Measurements from ENCODE around the gene NAV2. TPM values are rescaled to one million over a fixed set of nuclear protein-coding genes. Genes with fewer than 3 reads are reported as not detected.
A peak's percentile ranks its signal among the peaks of the same experiment; 100 is the strongest.

The NAV2 gene
- total RNA-seq, 1 donor from 2014 or later: 11.1 TPM

DNA sequence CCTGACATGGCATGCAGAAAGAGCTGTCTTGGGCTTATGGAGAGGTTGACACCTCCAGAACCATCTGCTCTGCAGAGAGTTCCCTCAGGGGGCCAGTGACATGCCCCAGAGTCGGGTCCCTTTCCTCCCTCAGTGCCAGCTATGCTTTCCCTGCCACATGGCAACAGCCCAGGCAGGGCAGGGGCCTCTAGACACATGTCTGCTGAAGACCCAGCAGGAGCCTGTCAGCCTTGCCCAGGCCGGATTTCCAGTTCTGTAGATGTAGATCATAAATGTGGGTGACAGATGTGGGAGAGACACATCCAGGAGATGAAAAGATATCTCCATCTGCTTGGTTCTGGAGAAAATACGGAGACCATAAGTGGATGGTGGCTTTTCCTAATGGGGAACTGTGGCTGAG is 25.5 kb downstream of the NAV2 start:
- TF ChIP-seq, protein P1, sequence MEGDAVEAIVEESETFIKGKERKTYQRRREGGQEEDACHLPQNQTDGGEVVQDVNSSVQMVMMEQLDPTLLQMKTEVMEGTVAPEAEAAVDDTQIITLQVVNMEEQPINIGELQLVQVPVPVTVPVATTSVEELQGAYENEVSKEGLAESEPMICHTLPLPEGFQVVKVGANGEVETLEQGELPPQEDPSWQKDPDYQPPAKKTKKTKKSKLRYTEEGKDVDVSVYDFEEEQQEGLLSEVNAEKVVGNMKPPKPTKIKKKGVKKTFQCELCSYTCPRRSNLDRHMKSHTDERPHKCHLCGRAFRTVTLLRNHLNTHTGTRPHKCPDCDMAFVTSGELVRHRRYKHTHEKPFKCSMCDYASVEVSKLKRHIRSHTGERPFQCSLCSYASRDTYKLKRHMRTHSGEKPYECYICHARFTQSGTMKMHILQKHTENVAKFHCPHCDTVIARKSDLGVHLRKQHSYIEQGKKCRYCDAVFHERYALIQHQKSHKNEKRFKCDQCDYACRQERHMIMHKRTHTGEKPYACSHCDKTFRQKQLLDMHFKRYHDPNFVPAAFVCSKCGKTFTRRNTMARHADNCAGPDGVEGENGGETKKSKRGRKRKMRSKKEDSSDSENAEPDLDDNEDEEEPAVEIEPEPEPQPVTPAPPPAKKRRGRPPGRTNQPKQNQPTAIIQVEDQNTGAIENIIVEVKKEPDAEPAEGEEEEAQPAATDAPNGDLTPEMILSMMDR (IDR thresholded peaks at IDR 0.05; ENCODE audit: insufficient read depth, low read length, severe bottlenecking): no peak
- H3K4me3 ChIP-seq (ENCODE audit: low read depth, low read length): no peak overlapping the region
- DNase-seq (ENCODE audit: low read depth) (no peak), FAIRE-seq (peak; percentile 7)
- no peaks in the 10 kb centered on the region for H3K27me3 ChIP-seq (ENCODE audit: control insufficient read depth, insufficient read depth, low read length)
- no peaks in the 10 kb centered on the region for H3K36me3 ChIP-seq (ENCODE audit: control insufficient read depth, insufficient read depth, low read length)

DNA sequence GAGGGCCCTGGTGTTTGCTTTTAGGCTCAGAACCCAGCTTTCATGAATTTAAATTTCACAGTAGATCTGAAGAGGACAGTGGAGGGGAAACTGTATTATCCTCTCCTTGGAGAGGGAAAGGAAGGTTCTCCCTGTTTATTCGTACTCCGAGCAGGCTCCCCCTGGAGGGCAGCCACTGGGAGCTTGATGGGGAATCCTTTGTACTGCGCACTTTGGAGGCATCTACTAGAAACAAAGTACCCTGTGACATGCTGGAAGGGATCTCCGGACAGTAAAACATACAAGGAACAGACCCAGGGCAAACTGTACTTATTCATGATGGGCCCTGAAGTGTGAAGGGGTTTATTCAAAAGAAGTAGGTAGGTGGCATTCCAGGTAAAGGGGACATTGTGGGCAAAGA is 27.2 kb downstream of the NAV2 start:
- Histone ChIP-seq H3K4me3 (ENCODE audit: low read depth, low read length) (no peak overlapping the region), H3K36me3 (ENCODE audit: control insufficient read depth, insufficient read depth, low read length) (no peaks in the 10 kb centered on the region), H3K27me3 (ENCODE audit: control insufficient read depth, insufficient read depth, low read length) (no peaks in the 10 kb centered on the region)
- TF ChIP-seq, protein P1 (IDR thresholded peaks at IDR 0.05; ENCODE audit: insufficient read depth, low read length, severe bottlenecking): no peak
- peak; percentile 28 for FAIRE-seq
- DNase-seq (ENCODE audit: low read depth): no peak

DNA sequence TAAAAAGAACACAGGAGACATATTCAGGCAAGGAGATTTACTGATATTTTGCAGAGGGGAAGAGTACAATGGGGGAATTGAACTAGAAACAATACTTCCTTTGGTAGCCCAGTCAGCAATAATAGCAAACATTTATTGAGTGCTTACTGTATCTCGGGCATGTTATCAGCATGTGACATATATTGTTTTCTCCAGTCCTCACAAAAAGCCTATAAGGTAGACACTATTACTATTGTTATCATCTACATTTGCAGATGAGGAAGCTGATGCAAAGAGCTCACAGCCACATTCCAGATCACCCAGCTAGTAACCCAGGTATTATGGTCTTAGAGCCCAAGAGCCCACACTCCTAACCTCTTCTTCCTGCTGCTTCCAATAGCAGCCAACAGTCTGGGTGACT is 27.9 kb downstream of the NAV2 start:
- TF ChIP-seq, protein P1 (IDR thresholded peaks at IDR 0.05; ENCODE audit: insufficient read depth, low read length, severe bottlenecking): no peak
- Histone ChIP-seq H3K27me3 (ENCODE audit: control insufficient read depth, insufficient read depth, low read length) (no peaks in the 10 kb centered on the region), H3K4me3 (ENCODE audit: low read depth, low read length) (no peak overlapping the region), H3K36me3 (ENCODE audit: control insufficient read depth, insufficient read depth, low read length) (no peaks in the 10 kb centered on the region)
- DNase-seq (ENCODE audit: low read depth) (no peak), FAIRE-seq (no peak)

DNA sequence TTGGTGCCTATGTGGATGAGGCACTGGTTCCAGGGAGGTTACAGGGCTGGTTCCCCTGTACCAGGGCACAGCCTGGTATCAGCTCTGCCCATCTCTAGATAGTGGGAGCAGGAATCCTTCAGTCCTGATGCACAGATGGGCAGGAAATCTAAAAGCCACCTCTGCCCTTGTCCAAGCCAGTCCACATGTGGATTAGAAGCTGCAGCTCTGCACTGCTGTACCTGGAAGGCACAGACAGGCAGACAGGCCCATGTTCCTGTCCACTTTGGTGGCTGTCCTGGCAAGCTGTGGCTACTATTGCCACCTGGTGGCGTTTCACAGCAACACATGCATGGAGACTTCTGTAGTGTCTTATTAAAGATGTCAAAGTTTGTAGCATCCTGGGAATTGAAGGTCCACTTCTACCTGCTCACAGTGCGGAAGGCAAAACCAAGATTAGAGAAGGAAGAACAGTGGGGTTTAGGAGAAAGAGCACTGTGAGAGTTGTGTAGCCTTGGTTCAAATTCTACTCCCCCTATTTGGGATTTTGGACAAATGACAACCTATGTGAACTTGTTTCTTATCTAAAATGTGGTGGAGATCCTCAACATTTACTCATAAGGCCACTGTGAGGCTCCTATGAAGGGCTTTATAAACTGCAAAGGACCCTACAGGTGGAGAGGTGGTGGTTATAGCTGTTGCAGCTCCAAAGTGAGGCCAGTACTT is 30.1 kb downstream of the NAV2 start:
- DNase-seq (ENCODE audit: low read depth) (peak; percentile 68), FAIRE-seq (peak; percentile 83)
- H3K4me3 ChIP-seq (ENCODE audit: low read depth, low read length): no peak overlapping the region
- no peaks in the 10 kb centered on the region for H3K36me3 ChIP-seq (ENCODE audit: control insufficient read depth, insufficient read depth, low read length)
- peaks cover 2% of the 10 kb centered on the region for H3K27me3 ChIP-seq (ENCODE audit: control insufficient read depth, insufficient read depth, low read length)
- TF ChIP-seq, protein P1 (IDR thresholded peaks at IDR 0.05; ENCODE audit: insufficient read depth, low read length, severe bottlenecking): peak; percentile 84

DNA sequence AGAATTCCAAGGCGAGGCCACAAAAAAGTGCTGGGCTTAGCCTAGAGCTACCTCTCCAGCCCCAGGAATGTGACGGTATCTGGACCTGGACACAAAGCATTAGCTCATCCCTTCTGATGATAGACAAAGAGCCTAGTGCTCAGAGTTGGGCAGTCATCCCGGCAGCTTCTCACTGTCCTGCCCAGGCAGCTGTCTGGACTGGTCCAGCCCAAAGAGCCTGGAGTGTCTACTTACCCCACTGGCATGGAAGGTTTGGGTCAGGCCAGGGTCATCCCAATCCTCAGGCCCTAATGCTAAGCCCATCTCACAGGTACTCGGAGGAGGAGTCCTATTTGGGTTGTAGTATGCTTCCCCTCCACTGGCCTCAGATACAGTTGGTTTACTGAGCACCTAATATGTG is 31.0 kb downstream of the NAV2 start:
- H3K27me3 ChIP-seq (ENCODE audit: control insufficient read depth, insufficient read depth, low read length): peaks cover 2% of the 10 kb centered on the region
- no peaks in the 10 kb centered on the region for H3K36me3 ChIP-seq (ENCODE audit: control insufficient read depth, insufficient read depth, low read length)
- DNase-seq (ENCODE audit: low read depth) (no peak), FAIRE-seq (no peak)
- no peak overlapping the region for H3K4me3 ChIP-seq (ENCODE audit: low read depth, low read length)
- TF ChIP-seq, protein P1 (IDR thresholded peaks at IDR 0.05; ENCODE audit: insufficient read depth, low read length, severe bottlenecking): no peak

DNA sequence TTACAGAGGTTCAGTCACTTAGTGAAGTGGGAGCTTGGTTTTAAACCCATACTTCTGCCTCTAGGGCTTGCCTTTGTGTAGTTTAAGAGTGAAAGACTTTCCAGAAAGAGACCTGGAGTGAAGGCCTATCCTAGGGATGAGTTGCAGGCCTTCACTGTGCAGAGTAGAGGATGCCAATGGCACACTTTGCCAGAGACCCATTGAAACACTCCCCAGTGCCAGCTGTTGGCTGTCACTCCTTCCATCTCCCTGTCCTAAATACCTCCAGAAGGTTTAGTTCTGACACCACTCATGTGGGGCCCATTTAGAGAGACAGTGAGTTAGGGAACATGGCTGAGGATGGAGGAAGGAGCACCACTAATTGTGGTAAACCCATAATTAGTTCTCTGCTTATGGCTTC is 31.5 kb downstream of the NAV2 start:
- DNase-seq (ENCODE audit: low read depth) (no peak), FAIRE-seq (no peak)
- TF ChIP-seq, protein P1 (IDR thresholded peaks at IDR 0.05; ENCODE audit: insufficient read depth, low read length, severe bottlenecking): no peak
- H3K27me3 ChIP-seq (ENCODE audit: control insufficient read depth, insufficient read depth, low read length): peaks cover 2% of the 10 kb centered on the region
- H3K4me3 ChIP-seq (ENCODE audit: low read depth, low read length): no peak overlapping the region
- no peaks in the 10 kb centered on the region for H3K36me3 ChIP-seq (ENCODE audit: control insufficient read depth, insufficient read depth, low read length)

Data from bronchial epithelial cell (primary cell).